ENCODE results near the gene NUDT3.
"Not testable (repeated sequence)": the region's sequence is repeated elsewhere in the genome, so short reads cannot be mapped to it uniquely, and the experiment has no call there.

NUDT3 gene

GRCh38 chr6:34392497-34393190 lies at the start of gene NUDT3:
Gene NUDT3 (minus strand): TSS chr6:34392669. CDS start chr6:34392362, 307 bp downstream.
- DNase-seq: peak; percentile 91

DNA sequence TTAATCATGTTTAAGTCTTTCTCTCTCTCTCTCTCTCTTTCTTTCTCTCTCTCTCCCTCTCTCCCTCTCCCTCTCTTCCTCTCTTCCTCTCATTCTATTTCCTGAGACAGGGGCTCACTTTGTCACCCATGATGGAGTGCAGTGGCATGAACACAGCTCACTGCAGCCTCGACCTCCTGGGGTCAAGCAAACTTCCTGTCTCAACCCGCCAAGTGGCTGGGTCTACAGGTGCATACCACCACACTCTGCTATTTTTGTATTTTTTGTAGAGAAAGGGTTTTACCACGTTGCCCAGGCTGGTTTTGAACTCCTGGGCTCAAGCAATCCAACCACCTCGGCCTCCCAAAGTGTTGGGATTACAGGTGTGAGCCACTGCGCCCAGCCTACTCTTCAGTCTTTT lies 49.1 kb upstream of the NUDT3 start:
- DNase-seq: no peak

DNA sequence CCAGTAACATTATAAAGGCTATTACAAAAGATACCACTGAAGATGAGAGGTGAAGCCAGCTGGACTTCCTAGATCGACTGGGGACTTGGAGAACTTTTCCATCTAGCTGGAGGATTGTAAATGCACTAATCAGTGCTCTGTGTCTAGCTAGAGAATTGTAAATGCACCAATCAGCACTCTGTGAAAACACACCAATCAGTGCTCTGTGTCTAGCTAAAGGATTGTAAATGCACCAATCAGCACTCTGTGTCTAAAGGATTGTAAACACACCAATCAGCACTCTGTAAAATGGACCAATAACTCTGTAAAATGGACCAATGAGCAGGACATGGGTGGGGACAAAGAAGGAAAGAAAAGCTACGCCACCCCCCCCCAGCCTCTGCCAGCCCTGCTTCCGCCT lies 47.0 kb upstream of the NUDT3 start:
- DNase-seq: no peak

DNA sequence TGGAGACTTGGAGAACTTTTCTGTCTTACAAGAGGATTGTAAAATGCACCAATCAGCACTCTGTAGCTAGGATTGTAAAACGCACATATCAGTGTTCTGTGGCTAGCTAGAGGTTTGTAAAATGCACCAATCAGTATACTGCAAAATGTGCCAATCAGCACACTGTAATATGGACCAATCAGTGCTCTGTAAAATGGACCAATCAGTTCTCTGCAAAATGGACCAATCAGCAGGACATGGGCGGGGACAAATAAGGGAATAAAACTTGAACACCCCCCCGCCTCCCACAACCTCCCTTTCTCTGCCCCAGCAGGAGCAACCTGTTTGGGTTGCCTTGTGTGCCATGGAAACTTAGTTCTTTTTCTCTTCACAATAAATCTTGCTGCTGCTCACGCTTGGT lies 46.2 kb upstream of the NUDT3 start:
- DNase-seq: no peak

DNA sequence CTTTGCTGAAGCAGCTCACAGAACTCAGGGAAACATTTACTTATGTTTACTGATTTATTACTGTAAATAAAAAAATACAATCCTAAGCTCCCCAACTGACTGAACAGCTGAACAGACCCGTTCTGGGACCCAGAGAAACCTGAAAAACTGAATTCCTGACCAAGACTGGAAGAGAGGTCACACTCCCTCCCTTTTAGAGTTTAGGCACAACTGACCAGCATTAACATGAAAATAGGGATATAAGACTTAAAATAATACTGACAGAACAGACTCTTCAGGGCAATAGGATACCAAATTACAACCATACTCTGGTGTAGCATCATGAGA lies 45.1 kb upstream of the NUDT3 start:
- no peak for DNase-seq

- no peak for DNase-seq
Measured at GRCh38 chr6:34436803-34437643, 44.6 kb upstream of the NUDT3 start.

- no peak for DNase-seq
Measured at GRCh38 chr6:34435916-34436315, 43.4 kb upstream of the NUDT3 start.

DNA sequence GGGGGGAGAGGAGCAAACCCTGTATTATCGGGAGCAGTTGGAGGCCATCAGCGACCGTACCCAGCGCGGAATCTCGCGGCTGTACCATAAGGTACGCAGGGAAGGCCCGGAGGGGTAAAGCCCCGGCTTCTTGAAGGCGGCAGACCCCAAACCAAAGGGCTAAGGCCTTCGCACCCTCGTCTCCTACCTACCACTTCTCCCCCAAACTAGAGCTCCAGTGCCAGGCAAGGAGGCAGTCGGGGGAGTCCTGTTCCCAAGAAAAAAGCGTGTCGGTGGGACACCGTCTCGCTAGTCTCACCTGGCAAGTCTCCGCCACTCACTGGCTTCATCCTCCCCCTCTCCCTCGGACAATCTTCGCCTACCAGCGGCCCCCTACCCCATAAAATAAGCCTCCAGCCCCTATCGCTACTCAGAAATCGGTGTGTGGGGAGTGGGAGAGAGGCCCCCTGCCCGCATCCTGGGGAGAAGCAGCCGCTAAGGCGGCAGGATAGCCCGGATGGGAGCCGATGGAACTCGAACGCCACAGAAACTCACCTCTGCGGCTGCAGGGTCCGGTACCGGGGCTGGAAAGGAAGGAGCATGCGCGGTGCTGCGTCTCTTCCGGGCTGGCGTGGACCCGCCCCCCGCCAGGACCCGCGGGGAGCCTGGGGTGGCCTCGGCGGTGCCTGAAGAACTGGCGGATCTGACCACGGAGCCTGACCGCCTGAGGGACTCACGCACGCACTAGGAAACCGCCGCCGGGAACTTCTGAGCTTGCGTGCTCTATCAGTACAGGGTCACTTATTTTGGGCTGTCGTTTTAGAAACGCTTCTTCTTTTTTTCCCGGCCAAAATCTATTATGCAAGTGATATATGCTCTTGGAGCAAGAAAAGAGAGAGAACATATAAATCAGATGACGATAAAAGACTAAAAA lies 33.3 kb upstream of the NUDT3 start, which contains the start of gene RPS10:
Gene RPS10, minus strand, starts transcription at position 572 of the 913 bp plus-strand sequence. CDS start 848 bp downstream, outside the sequence.
- peak; percentile 92 for DNase-seq

DNA sequence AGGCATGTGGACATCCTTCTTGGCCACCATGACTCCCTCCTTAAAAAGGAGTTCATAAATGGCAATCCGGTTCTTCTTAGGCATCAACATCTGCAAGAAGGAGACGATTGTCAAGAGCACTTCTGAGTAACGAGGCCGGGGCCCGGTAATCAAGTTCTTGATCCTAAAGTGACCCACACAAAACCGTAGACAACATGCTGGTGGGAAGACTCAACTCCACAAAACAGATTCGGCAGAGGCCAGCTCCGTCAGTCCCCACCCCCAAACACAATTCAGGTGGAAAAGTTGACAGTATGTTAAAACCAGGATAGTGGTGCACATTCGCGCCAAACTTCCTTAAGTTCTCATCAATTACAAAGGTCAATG lies 32.6 kb upstream of the NUDT3 start:
- no peak for DNase-seq

DNA sequence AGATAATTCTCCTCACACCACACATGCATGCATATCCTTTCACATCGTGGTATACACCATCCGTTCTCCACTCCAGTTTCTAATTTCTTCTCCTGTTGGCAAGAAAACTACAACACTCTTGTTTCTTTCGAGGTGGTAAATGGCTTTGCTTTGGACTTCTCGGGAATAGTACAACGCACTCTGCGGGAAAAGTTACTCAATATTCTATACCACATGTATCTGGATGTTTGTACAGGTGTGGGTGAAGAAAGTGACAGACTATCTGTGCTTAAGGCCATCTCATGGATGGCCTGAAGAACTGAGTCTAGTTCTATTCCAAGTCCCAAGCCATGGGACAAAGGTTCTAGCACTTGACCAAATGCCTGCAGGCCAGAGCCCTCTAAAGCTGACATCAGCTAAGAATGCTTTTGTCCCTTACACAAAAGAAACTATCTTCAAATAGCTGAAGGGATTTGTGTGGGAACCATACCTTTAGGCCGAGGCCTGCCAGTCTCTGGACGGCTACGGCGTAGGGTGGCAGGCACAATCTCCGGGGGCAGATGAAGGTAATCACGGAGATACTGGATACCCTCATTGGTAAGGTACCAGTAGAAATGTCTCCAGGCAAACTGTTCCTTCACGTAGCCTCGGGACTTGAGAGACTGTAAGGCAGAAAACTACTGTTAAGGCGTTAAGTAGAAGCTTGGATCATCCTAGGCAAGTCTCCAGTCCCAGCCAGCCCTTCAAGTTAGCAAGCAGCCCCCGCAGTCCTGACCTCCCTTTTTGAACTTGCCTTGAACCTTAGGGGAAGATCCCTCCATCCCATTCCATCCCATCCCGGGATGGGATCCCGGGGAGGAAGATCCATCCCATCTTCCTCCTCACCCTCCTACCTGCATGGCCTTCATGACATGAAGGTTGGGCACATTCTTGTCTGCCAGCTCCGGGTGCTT lies 32.0 kb upstream of the NUDT3 start:
- DNase-seq: no peak

DNA sequence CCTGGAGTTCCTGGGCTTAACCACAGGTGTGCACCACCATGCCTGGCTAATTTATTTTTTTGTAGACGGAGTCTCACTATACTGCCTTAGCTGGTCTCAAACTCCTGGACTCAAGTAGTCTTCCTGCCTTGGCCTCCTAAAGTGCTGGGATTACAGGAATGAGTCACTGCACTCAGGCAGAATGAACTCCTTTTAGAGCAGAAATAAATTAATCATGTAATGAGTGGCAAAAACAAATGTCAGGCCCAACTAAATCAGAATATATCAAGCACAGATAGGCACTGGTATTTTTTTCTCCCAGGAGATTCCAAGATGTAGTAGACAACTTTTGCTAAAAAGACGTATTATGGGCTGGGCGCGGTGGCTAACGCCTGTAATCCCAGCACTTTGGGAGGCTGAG lies 30.8 kb upstream of the NUDT3 start:
- no peak for DNase-seq

DNA sequence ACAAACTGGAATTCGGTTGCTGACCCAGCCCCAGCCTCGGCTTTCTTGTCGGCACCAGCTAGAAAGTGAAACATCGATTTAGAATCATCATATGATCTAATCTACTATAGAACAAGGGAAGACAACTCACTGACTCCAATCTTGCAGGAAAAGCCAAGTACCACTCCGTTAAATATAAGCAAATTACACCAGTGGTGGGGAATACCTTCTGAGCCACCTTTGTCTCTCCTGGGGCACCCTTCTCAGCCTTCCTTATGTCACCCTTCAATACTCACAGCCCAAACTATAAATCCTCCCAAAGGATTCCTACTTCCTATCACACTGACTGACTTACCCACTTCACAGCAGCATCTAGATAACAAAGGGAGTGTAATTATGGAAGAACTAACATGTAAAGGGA lies 25.9 kb upstream of the NUDT3 start:
- DNase-seq: no peak

DNA sequence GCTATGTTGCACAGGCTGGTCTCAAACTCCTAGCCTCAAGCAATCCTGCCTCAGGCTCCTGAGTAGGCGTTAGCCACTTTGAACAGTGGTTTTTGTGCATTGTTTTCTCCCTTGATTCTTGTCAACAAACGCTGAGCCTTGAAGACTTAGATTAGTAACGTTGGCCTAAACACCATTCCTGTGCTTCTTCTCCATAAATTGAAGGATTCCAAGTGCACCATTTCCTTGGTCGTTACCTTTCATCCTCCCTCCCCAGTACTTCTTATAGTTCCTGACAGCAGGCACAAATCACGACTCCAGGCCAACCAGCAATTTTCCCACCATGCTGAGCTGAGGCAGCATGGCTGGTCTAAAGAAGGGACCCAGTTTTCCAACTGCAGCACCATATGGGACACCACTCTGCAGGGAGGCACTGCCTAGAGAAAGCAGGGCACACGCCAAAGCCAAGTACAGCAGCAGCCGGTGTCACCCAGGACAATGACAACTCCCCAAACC lies 24.5 kb upstream of the NUDT3 start:
- DNase-seq: no peak

GRCh38 chr6:34414999-34415858 lies 22.8 kb upstream of the NUDT3 start:
- peak; percentile 27 for DNase-seq

DNA sequence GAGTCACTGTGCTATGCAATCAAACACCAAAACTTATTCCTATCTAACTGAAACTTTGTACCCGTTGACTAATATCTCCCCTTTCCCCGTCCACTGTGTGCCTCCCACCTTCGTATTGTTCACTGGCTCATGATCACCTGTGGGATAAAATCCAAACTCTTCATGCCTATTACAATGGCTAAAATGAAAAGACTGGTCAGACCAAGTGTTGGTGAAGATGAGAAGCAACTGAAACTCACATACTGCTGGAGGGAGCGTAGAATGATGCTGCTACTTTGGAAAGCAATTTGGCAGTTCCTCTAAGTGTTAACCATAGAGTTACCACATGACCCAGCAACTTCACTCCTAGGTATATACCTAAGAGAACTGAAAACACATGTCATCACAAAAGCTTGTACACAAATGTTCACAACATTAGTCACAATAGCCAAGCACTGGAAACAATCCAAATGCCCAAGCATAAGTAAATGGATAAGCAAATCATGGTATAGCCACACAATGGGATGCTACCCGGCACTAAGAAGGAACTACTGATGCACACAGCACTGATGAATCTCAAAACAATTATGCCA lies 20.3 kb upstream of the NUDT3 start:
- no peak for DNase-seq

DNA sequence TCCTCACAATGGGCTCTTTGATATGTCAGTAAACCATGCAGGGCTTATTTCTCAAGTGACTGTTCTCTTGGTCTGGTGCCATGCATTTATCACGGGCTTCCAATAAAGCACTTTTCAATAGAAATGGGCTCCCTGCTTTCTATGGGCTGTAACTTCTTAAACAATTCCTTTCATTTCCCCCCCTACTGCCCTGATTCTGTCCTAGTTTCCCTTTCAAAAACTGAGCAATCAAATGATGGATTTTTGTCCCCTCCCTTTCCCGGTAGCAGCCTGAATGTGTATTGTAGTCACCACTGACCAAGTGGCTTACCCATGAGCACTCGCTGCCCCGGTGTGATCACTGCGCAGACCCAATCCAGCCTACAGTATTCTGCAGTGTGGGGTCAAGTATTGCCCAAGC lies 19.5 kb upstream of the NUDT3 start:
- DNase-seq: no peak

- not testable (repeated sequence) for DNase-seq
Measured at GRCh38 chr6:34407915-34408314, 15.4 kb upstream of the NUDT3 start.

GRCh38 chr6:34396518-34396917 lies 4.0 kb upstream of the NUDT3 start:
- no peak for DNase-seq

DNA sequence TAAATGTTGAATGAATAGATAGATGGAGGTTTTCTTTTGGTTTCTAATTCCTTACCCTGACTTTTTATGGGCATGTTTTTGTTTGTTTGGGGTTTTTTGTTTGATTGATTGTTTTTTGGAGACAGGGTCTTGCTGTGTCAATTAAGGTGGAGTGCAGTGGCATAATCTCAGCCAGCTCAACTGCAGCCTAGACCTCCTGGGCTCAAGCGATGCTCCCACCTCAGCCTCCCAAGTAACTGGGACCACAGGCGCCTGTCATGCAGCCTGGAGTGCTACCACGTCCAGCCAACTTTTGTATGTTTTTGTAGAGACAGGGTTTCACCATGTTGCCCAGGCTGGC lies 1.5 kb upstream of the NUDT3 start:
- no peak for DNase-seq

GRCh38 chr6:34393191-34393965 lies 909 bp upstream of the NUDT3 start:
- peak; percentile 67 for DNase-seq

Data from NCI-H748 treated with DMSO at 0.1 percent for 48 hours (cell line).